ENCODE measurements around the gene SMC5.

- no peak for TF ChIP-seq GATA2 (IDR thresholded peaks at IDR 0.05; ENCODE audit: low read depth, low read length)
- no peak for TF ChIP-seq GATA3 (IDR thresholded peaks at IDR 0.05; ENCODE audit: low read depth, low read length)
Measured at GRCh38 chr9:70392189-70392588, 133.4 kb downstream of the SMC5 start.

Measured in SH-SY5Y (cell line).